ENCODE results near the gene KLK2. TPM values are rescaled to one million over a fixed set of nuclear protein-coding genes. Genes with fewer than 3 reads are reported as not detected.

Gene KLK2
- not detected for total RNA-seq
- polyA plus RNA-seq: not detected
- total RNA-seq: not detected

DNA sequence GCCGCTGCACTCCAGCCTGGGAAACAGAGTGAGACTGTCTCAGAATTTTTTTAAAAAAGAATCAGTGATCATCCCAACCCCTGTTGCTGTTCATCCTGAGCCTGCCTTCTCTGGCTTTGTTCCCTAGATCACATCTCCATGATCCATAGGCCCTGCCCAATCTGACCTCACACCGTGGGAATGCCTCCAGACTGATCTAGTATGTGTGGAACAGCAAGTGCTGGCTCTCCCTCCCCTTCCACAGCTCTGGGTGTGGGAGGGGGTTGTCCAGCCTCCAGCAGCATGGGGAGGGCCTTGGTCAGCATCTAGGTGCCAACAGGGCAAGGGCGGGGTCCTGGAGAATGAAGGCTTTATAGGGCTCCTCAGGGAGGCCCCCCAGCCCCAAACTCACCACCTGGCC lies at the start of gene KLK2:
TSS of gene KLK2 (plus strand) at position 384 of the 400 bp plus-strand sequence. CDS start 35 bp downstream, outside the sequence.
- Histone ChIP-seq H3K27me3 (ENCODE audit: control insufficient read depth in 2 of 2, insufficient read depth in 2 of 2, low read length in 2 of 2) (no peaks in the 10 kb centered on the region), H3K4me3 (ENCODE audit: low read length) (no peak within 1 kb of the TSS), H3K27ac (ENCODE audit: low read depth, low read length) (no peak within 1 kb of the TSS), H3K4me1 (ENCODE audit: control insufficient read depth in 2 of 2, insufficient read depth in 2 of 2, low read length in 2 of 2) (no peaks in the 10 kb centered on the region), H3K9me3 (ENCODE audit: control insufficient read depth in 2 of 3, low read length in 3 of 3) (no peaks in the 10 kb centered on the region), H3K36me3 (ENCODE audit: control insufficient read depth in 2 of 3, insufficient read depth in 3 of 3, low read length in 3 of 3) (no peaks in the 10 kb centered on the region)
- ChIA-PET CTCF (no interaction called here), POLR2A (no interaction called here)
- DNase-seq (no peak), ATAC-seq (no peak)
- Mint-ChIP-seq H3K36me3 (peaks cover 0 to 4% (median 0%) of the 10 kb centered on the region in 5 donors), H3K27ac (no peak within 1 kb of the TSS), H3K9me3 (peaks cover 0 to 3% (median 0%) of the 10 kb centered on the region in 11 donors), H3K27me3 (peaks cover 0 to 36% (median 27%) of the 10 kb centered on the region in 5 donors), H3K4me3 (no peak within 1 kb of the TSS), H3K4me1 (peaks cover 0 to 2% (median 0%) of the 10 kb centered on the region in 7 donors)
- intact Hi-C loops (cut with micrococcal nuclease): no loop called here

DNA sequence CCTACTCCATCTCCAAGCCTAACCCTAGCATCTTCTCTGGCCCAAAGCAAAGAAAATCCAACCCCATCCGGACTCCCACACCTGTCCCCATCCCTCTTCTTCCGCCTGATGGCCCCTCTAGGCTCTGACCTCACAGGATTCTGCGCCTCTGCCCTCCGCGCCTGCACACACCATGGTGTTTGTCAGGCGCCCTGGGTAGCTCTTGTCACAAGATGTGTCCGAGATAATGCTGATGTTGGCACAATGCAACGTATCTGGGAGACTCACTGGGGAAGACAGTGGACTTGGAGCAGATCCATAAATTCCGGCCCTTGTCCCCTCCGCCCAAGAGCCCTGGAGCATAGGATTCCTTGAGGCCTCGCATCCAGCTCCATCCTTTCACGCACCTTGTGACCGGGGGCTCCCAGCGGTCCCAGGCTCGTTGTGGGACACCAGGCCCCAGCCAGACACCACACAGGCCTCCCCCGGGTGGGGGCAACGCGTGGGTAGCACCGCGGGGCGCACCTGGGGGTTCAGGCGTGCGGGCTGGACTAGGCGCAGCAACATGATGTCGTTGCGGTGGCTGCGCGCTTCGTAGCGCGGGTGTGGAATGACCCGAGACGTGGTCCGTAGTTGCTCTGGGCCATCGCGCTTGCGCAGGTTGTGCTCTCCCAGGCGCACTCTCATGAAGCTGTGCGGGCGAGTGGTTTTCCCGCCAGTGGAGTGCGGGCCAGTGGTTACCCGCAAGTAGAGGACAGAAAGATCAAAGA lies 46.6 kb upstream of the KLK2 start:
- no peaks in the 10 kb centered on the region for H3K9me3 ChIP-seq (ENCODE audit: control insufficient read depth in 2 of 3, low read length in 3 of 3)
- H3K4me3 Mint-ChIP-seq: no peak overlapping the region
- H3K27ac ChIP-seq (ENCODE audit: low read depth, low read length): no peak overlapping the region
- H3K4me3 ChIP-seq (ENCODE audit: low read length): no peak overlapping the region
- ChIA-PET POLR2A (no interaction called here), CTCF (no interaction called here)
- no peaks in the 10 kb centered on the region for H3K4me1 Mint-ChIP-seq
- no peak overlapping the region for H3K27ac Mint-ChIP-seq
- no peaks in the 10 kb centered on the region for H3K36me3 ChIP-seq (ENCODE audit: control insufficient read depth in 2 of 3, insufficient read depth in 3 of 3, low read length in 3 of 3)
- H3K27me3 ChIP-seq (ENCODE audit: control insufficient read depth in 2 of 2, insufficient read depth in 2 of 2, low read length in 2 of 2): peaks cover 0 to 5% of the 10 kb centered on the region in 2 donors
- H3K9me3 Mint-ChIP-seq: no peaks in the 10 kb centered on the region
- H3K4me1 ChIP-seq (ENCODE audit: control insufficient read depth in 2 of 2, insufficient read depth in 2 of 2, low read length in 2 of 2): no peaks in the 10 kb centered on the region
- intact Hi-C loops (cut with micrococcal nuclease): no loop called here
- no peaks in the 10 kb centered on the region for H3K36me3 Mint-ChIP-seq
- peaks cover 23 to 59% (median 38%) of the 10 kb centered on the region in 5 donors for H3K27me3 Mint-ChIP-seq
- DNase-seq (no peak), ATAC-seq (no peak)

DNA sequence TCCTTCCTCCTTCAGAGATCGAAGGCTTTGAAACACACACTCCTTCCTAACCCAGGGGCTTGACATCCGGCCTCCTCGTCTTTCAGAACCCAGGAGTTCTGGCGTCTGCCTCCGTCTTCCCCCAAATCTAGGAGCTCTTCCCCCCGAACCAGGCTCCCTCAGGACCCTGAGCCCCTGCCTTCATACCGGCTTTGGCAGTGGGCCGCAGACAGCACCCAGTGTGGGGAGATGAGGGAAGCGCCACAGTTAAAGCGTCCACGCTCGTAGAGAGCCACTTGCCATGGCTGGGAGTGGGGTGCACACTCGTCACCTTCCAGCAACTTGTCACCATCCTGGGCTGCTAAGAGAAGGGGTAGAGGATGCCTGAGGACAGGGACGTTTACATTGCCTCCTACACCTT lies 45.8 kb upstream of the KLK2 start:
- CTCF ChIA-PET: no interaction called here
- Histone ChIP-seq H3K27me3 (ENCODE audit: control insufficient read depth in 2 of 2, insufficient read depth in 2 of 2, low read length in 2 of 2) (peaks cover 0 to 5% of the 10 kb centered on the region in 2 donors), H3K36me3 (ENCODE audit: control insufficient read depth in 2 of 3, insufficient read depth in 3 of 3, low read length in 3 of 3) (no peaks in the 10 kb centered on the region), H3K4me1 (ENCODE audit: control insufficient read depth in 2 of 2, insufficient read depth in 2 of 2, low read length in 2 of 2) (no peaks in the 10 kb centered on the region), H3K9me3 (ENCODE audit: control insufficient read depth in 2 of 3, low read length in 3 of 3) (no peaks in the 10 kb centered on the region), H3K27ac (ENCODE audit: low read depth, low read length) (no peak overlapping the region), H3K4me3 (ENCODE audit: low read length) (no peak overlapping the region)
- Mint-ChIP-seq H3K9me3 (no peaks in the 10 kb centered on the region), H3K36me3 (no peaks in the 10 kb centered on the region), H3K4me1 (no peaks in the 10 kb centered on the region), H3K27ac (no peak overlapping the region), H3K4me3 (no peak overlapping the region), H3K27me3 (peaks cover 17 to 59% (median 31%) of the 10 kb centered on the region in 5 donors)
- POLR2A ChIA-PET: no interaction called here
- intact Hi-C loops (cut with micrococcal nuclease): no loop called here
- ATAC-seq: no peak
- DNase-seq: no peak

DNA sequence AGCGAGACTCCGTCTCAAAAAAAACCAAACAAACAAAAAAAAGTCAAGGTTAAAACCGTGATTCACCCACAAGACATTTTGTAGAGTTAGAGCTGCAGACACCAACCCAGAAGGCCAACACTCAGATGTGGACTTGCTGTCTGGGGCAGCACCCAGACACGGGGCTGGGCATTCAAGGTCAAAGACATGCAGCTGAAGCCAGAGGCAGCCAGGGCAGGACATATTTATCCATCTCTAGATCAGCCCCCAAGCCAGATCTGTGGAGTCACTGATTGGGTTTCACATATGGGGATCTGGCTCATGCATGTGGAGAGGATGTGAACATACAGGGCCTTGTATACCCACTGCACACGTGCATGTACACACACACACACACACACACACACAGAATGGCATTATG lies 43.4 kb upstream of the KLK2 start:
- no peak overlapping the region for H3K27ac ChIP-seq (ENCODE audit: low read depth, low read length)
- POLR2A ChIA-PET: no interaction called here
- no peaks in the 10 kb centered on the region for H3K36me3 ChIP-seq (ENCODE audit: control insufficient read depth in 2 of 3, insufficient read depth in 3 of 3, low read length in 3 of 3)
- H3K27me3 ChIP-seq (ENCODE audit: control insufficient read depth in 2 of 2, insufficient read depth in 2 of 2, low read length in 2 of 2): peaks cover 0 to 5% of the 10 kb centered on the region in 2 donors
- intact Hi-C loops (cut with micrococcal nuclease): no loop called here
- CTCF ChIA-PET: no interaction called here
- no peak for DNase-seq
- no peak overlapping the region for H3K4me3 Mint-ChIP-seq
- no peak overlapping the region for H3K4me3 ChIP-seq (ENCODE audit: low read length)
- no peaks in the 10 kb centered on the region for H3K4me1 ChIP-seq (ENCODE audit: control insufficient read depth in 2 of 2, insufficient read depth in 2 of 2, low read length in 2 of 2)
- no peaks in the 10 kb centered on the region for H3K9me3 ChIP-seq (ENCODE audit: control insufficient read depth in 2 of 3, low read length in 3 of 3)
- H3K9me3 Mint-ChIP-seq: peaks cover 0 to 1% (median 0%) of the 10 kb centered on the region in 11 donors
- peak overlapping the region in 1 of 9 donors; percentile 66 for H3K27ac Mint-ChIP-seq
- ATAC-seq: no peak
- H3K4me1 Mint-ChIP-seq: no peaks in the 10 kb centered on the region
- no peaks in the 10 kb centered on the region for H3K36me3 Mint-ChIP-seq
- peaks cover 21 to 59% (median 36%) of the 10 kb centered on the region in 5 donors for H3K27me3 Mint-ChIP-seq

DNA sequence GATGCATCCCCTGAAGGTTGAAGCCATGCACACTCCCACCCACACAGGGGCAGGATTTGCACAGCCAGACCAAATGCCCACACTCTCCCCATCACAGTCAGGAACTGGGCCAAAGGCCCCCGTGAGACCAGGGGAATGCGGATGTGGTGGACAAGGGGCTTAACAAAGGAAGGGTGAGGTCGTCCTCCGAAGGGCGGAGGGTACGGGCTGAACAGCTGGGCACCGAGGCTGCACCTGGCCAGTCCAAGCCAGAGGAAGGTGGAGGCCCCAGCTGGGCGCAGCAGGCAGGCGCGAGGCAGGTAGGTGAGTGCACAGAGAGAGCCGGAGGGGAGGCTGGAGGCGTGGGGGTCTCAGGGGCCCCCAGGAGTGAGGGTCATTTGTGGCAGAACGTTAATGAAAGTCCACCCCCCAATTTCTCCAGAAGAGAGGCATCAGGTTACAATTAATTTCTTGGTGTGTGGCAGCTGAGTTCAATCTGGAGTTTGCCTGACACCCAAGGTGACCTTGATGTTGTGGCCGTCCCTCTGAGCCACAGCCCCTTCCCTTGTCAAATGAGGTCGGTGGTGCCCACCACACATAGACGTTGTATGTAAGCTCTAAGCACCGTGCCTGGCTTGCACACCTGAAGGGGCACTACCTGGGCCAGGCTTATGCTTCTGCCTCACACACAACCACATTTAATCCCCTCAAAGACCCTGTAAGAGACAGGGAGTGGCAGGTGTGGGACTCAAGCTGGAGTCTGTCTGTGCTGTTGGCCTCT lies 42.8 kb upstream of the KLK2 start:
- H3K36me3 ChIP-seq (ENCODE audit: control insufficient read depth in 2 of 3, insufficient read depth in 3 of 3, low read length in 3 of 3): no peaks in the 10 kb centered on the region
- CTCF ChIA-PET: no interaction called here

DNA sequence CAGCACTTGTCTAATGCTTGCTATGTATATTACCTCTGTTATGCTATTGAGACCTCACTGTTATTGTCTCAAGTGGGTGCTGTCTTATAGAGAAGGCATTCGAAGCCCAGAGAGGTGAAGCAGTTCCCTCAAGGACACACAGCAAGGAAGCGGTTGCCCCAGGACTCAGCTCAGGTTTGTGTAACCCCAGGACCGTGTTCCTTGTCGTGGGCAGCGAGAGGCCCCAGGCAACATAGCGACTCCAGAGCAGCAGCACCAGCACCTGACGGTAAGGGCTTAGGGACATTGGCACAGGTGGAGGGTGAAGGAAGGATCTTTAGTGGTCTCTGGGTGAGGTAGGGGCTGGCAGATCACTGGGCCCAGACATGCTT lies 42.2 kb upstream of the KLK2 start:
- H3K9me3 Mint-ChIP-seq: peaks cover 0 to 1% (median 0%) of the 10 kb centered on the region in 11 donors
- intact Hi-C loops (cut with micrococcal nuclease): no loop called here
- Histone ChIP-seq H3K9me3 (ENCODE audit: control insufficient read depth in 2 of 3, low read length in 3 of 3) (no peaks in the 10 kb centered on the region), H3K36me3 (ENCODE audit: control insufficient read depth in 2 of 3, insufficient read depth in 3 of 3, low read length in 3 of 3) (no peaks in the 10 kb centered on the region), H3K27ac (ENCODE audit: low read depth, low read length) (no peak overlapping the region), H3K4me3 (ENCODE audit: low read length) (no peak overlapping the region), H3K27me3 (ENCODE audit: control insufficient read depth in 2 of 2, insufficient read depth in 2 of 2, low read length in 2 of 2) (peaks cover 0 to 5% of the 10 kb centered on the region in 2 donors), H3K4me1 (ENCODE audit: control insufficient read depth in 2 of 2, insufficient read depth in 2 of 2, low read length in 2 of 2) (peaks cover 4 to 8% of the 10 kb centered on the region in 2 donors)
- H3K4me1 Mint-ChIP-seq: peaks cover under 1 to 7% (median 6%) of the 10 kb centered on the region in 7 donors
- ChIA-PET CTCF (no interaction called here), POLR2A (no interaction called here)
- no peak overlapping the region for H3K27ac Mint-ChIP-seq
- H3K36me3 Mint-ChIP-seq: no peaks in the 10 kb centered on the region
- DNase-seq (no peak), ATAC-seq (no peak)
- no peak overlapping the region for H3K4me3 Mint-ChIP-seq
- peaks cover 24 to 58% (median 42%) of the 10 kb centered on the region in 5 donors for H3K27me3 Mint-ChIP-seq

More for the DNA sequence above, 42.8 kb upstream of the KLK2 start:
- Histone ChIP-seq H3K27me3 (ENCODE audit: control insufficient read depth in 2 of 2, insufficient read depth in 2 of 2, low read length in 2 of 2) (peaks cover 0 to 5% of the 10 kb centered on the region in 2 donors), H3K27ac (ENCODE audit: low read depth, low read length) (no peak overlapping the region), H3K4me3 (ENCODE audit: low read length) (no peak overlapping the region), H3K4me1 (ENCODE audit: control insufficient read depth in 2 of 2, insufficient read depth in 2 of 2, low read length in 2 of 2) (peaks cover 2 to 6% of the 10 kb centered on the region in 2 donors), H3K9me3 (ENCODE audit: control insufficient read depth in 2 of 3, low read length in 3 of 3) (no peaks in the 10 kb centered on the region)
- Mint-ChIP-seq H3K4me1 (peaks cover 0 to 6% (median 5%) of the 10 kb centered on the region in 7 donors), H3K27ac (no peak overlapping the region), H3K9me3 (peaks cover 0 to 1% (median 0%) of the 10 kb centered on the region in 11 donors), H3K4me3 (no peak overlapping the region), H3K36me3 (no peaks in the 10 kb centered on the region), H3K27me3 (peaks cover 25 to 59% (median 42%) of the 10 kb centered on the region in 5 donors)
- POLR2A ChIA-PET: no interaction called here
- DNase-seq: no peak
- ATAC-seq: no peak
- intact Hi-C loops (cut with micrococcal nuclease): no loop called here
